H1 (cell line): ENCODE data around the gene ZNF814. TPM values are rescaled to one million over a fixed set of nuclear protein-coding genes. Genes with fewer than 3 reads are reported as not detected.

Experiments
- CTCF ChIA-PET: fragments of 300-600 bp; sonication (Branson Sonifier 250); formaldehyde crosslinking; loops from one replicate; lab custom pipeline; 2021; ENCODE audit not compliant: partially characterized antibody; lab: Charles Lee
- POLR2A ChIA-PET: fragments of 300-600 bp; sonication (Branson Sonifier 250); formaldehyde crosslinking; loops from one replicate; lab custom pipeline; 2021; ENCODE audit warnings: inconsistent platforms; ENCODE audit not compliant: partially characterized antibody; lab: Charles Lee
- DNase-seq, 2 experiments: peaks; one replicate each; pipeline versions ENCODE4 v3.0.0 to v3.0.0-alpha.2; 2010 to 2022; ENCODE audit warnings: low spot score in 2 of 2, low read depth in 1 of 2, mixed read lengths in 1 of 2
- FAIRE-seq: peaks from 2 replicates; lab custom pipeline; 2011; peaks lifted over from hg19 to GRCh38; lab: Jason Lieb, UNC
- H2AFZ ChIP-seq: 2 replicates; pipeline ENCODE4 v1.8.1; 2012; ENCODE audit warnings: low read length, inconsistent platforms
- H2AK5ac ChIP-seq: 2 replicates; pipeline ENCODE4 v1.6.1; 2013; ENCODE audit warnings: low read depth, low read length
- H2BK120ac ChIP-seq: replicated peaks from 2 replicates; pipeline ENCODE3; 2013; ENCODE audit warnings: low read depth, low read length, inconsistent platforms
- H2BK12ac ChIP-seq: 2 replicates; pipeline ENCODE4 v1.6.1; 2013; ENCODE audit warnings: low read depth, low read length
- H2BK15ac ChIP-seq: 2 replicates; pipeline ENCODE4 v1.6.1; 2013; ENCODE audit warnings: low read length
- H2BK20ac ChIP-seq: 2 replicates; pipeline ENCODE4 v1.6.1; 2013; ENCODE audit warnings: low read length
- H2BK5ac ChIP-seq: 2 replicates; pipeline ENCODE4 v1.6.1; 2013; ENCODE audit warnings: low read depth, low read length
- H3K14ac ChIP-seq: 2 replicates; pipeline ENCODE4 v1.6.1; 2013; ENCODE audit warnings: inconsistent platforms; ENCODE audit not compliant: insufficient read length
- H3K18ac ChIP-seq: 2 replicates; pipeline ENCODE4 v1.6.1; 2013; ENCODE audit warnings: low read length; ENCODE audit errors: extremely low read depth
- H3K23ac ChIP-seq: 2 replicates; pipeline ENCODE4 v1.6.1; 2013; ENCODE audit warnings: inconsistent platforms; ENCODE audit not compliant: insufficient read length
- H3K23me2 ChIP-seq: 2 replicates; pipeline ENCODE4 v1.6.1; 2013; ENCODE audit warnings: low read depth, low read length
- H3K27ac ChIP-seq: 2 replicates; pipeline ENCODE4 v1.6.1; 2011; ENCODE audit warnings: low read depth, low read length, inconsistent platforms
- H3K27me3 ChIP-seq, 4 experiments: replicated peaks in 1 of 4; 1 replicate in 1 of 4; 2 replicates in 3 of 4; pipeline versions ENCODE4 v1.6.1 to v1.8.1; 2011 to 2013; ENCODE audit warnings: low read length in 3 of 4, mild to moderate bottlenecking in 3 of 4, inconsistent platforms in 2 of 4, mixed read lengths in 2 of 4, moderate library complexity in 1 of 4; ENCODE audit not compliant: control insufficient read depth in 3 of 4, insufficient read depth in 3 of 4; ENCODE audit errors: extremely low read depth in 1 of 4
- H3K36me3 ChIP-seq, 4 experiments: 2 replicates each; pipeline versions ENCODE4 v1.6.1 to v1.8.1; 2011 to 2013; ENCODE audit warnings: mild to moderate bottlenecking in 4 of 4, low read length in 3 of 4, moderate library complexity in 2 of 4, control low read depth in 1 of 4, inconsistent platforms in 1 of 4; ENCODE audit not compliant: insufficient read depth in 4 of 4, control insufficient read depth in 2 of 4
- H3K4ac ChIP-seq: replicated peaks from 2 replicates; pipeline ENCODE3; 2013; ENCODE audit warnings: low read length, low read depth, mixed read lengths, inconsistent platforms; ENCODE audit not compliant: insufficient read length
- H3K4me1 ChIP-seq, 4 experiments: replicated peaks in 1 of 4; 1 replicate in 1 of 4; 2 replicates in 3 of 4; pipeline versions ENCODE4 v1.6.1 to v1.8.1; 2011 to 2013; ENCODE audit warnings: low read length in 3 of 4, inconsistent platforms in 2 of 4, mixed read lengths in 1 of 4; ENCODE audit not compliant: insufficient read depth in 4 of 4, control insufficient read depth in 3 of 4
- H3K4me2 ChIP-seq, 2 experiments: 2 replicates each; pipeline versions ENCODE4 v1.6.1 to v1.8.1; 2011 to 2013; ENCODE audit warnings: low read depth in 2 of 2, low read length in 2 of 2, control low read depth in 1 of 2, inconsistent platforms in 1 of 2, mild to moderate bottlenecking in 1 of 2; ENCODE audit not compliant: insufficient read depth in 1 of 2
- H3K4me3 ChIP-seq, 4 experiments: fragments of 200-600, 300-600 bp in 1 of 4; sonication (generic), shearing (Covaris generic), sonication (Bioruptor Twin) in 1 of 4; 2 replicates each; pipeline versions ENCODE4 v1.5.1 to v1.8.1; 2011 to 2016; ENCODE audit warnings: low read length in 4 of 4, low read depth in 3 of 4, control low read depth in 2 of 4, inconsistent platforms in 2 of 4, mild to moderate bottlenecking in 2 of 4, mixed read lengths in 1 of 4, moderate library complexity in 1 of 4; ENCODE audit not compliant: insufficient read depth in 2 of 4; ENCODE audit errors: extremely low read depth in 1 of 4
- H3K56ac ChIP-seq: replicated peaks from 2 replicates; pipeline ENCODE3; 2013; ENCODE audit warnings: low read depth, mild to moderate bottlenecking, mixed read lengths, low read length, inconsistent platforms; ENCODE audit not compliant: insufficient read length
- H3K79me1 ChIP-seq: 2 replicates; pipeline ENCODE4 v1.6.1; 2013; ENCODE audit warnings: low read depth, low read length, control low read depth
- H3K79me2 ChIP-seq, 2 experiments: 2 replicates each; pipeline versions ENCODE4 v1.6.1 to v1.8.1; 2012 to 2013; ENCODE audit warnings: low read length in 2 of 2, mild to moderate bottlenecking in 2 of 2, inconsistent platforms in 1 of 2; ENCODE audit not compliant: insufficient read depth in 2 of 2, control insufficient read depth in 1 of 2
- H3K9ac ChIP-seq, 4 experiments: replicated peaks in 1 of 4; 1 replicate in 1 of 4; 2 replicates in 3 of 4; pipeline versions ENCODE4 v1.6.1 to v1.8.1; 2011 to 2013; ENCODE audit warnings: low read depth in 3 of 4, low read length in 3 of 4, control low read depth in 2 of 4, mild to moderate bottlenecking in 2 of 4, moderate library complexity in 2 of 4, inconsistent platforms in 1 of 4; ENCODE audit errors: extremely low read depth in 1 of 4
- H3K9me3 ChIP-seq, 2 experiments: 2 replicates each; pipeline versions ENCODE4 v1.6.1 to v1.8.1; 2012 to 2013; ENCODE audit warnings: mild to moderate bottlenecking in 2 of 2, moderate library complexity in 2 of 2, control low read depth in 1 of 2, inconsistent platforms in 1 of 2, low read depth in 1 of 2, low read length in 1 of 2, mixed read lengths in 1 of 2; ENCODE audit not compliant: insufficient read depth in 2 of 2
- H4K20me1 ChIP-seq, 2 experiments: replicated peaks in 1 of 2; 2 replicates each; pipeline versions ENCODE3 to v1.8.1; 2011 to 2013; ENCODE audit warnings: inconsistent platforms in 2 of 2, low read length in 2 of 2, mild to moderate bottlenecking in 1 of 2; ENCODE audit not compliant: insufficient read depth in 2 of 2, control insufficient read depth in 1 of 2
- H4K5ac ChIP-seq: 2 replicates; pipeline ENCODE4 v1.6.1; 2013; ENCODE audit warnings: low read length, low read depth, mixed read lengths, inconsistent platforms; ENCODE audit not compliant: insufficient read length
- H4K8ac ChIP-seq: 2 replicates; pipeline ENCODE4 v1.8.0; 2013; ENCODE audit warnings: mild to moderate bottlenecking, moderate library complexity, low read length, inconsistent platforms; ENCODE audit not compliant: insufficient read depth; ENCODE audit errors: extremely low read depth
- H4K91ac ChIP-seq: replicated peaks from 2 replicates; pipeline ENCODE3; 2013; ENCODE audit warnings: low read length, mixed read lengths, inconsistent platforms; ENCODE audit not compliant: insufficient read length
- CREB1 ChIP-seq: IDR thresholded peaks from 2 replicates; pipeline ENCODE4 v1.6.1; 2012; ENCODE audit warnings: inconsistent platforms
- RXRA ChIP-seq: IDR thresholded peaks from 2 replicates; pipeline ENCODE4 v1.6.1; 2011; ENCODE audit warnings: low read depth, mild to moderate bottlenecking, low read length, moderate library complexity; ENCODE audit not compliant: insufficient read depth
- WGBS, 2 experiments: shearing (Covaris generic) in 1 of 2; methylation state at CpG; one replicate each; pipeline versions ENCODE4 v1.1.6 to v1.1.7; 2013 to 2015; ENCODE audit warnings: low lambda C conversion rate in 2 of 2, mixed read lengths in 2 of 2, inconsistent platforms in 1 of 2, low coverage in 1 of 2, missing lambda C conversion rate in 1 of 2; ENCODE audit not compliant: insufficient replicate concordance in 2 of 2, insufficient coverage in 1 of 2, insufficient read length in 1 of 2; ENCODE audit errors: extremely low coverage in 1 of 2, missing lambda C conversion rate in 1 of 2; 5-methylcytosine and 5-hydroxymethylcytosine counted together
- polyA plus RNA-seq, 7 experiments: library from polyadenylated mRNA; depleted of rRNA in 3 of 7; stranded (reverse) in 5 of 7; unstranded in 2 of 7; fragments of >200 nt in 5 of 7; fragments of 200-250 nt in 2 of 7; gene quantifications; 1 replicate in 5 of 7; 2 replicates in 1 of 7; 4 replicates in 1 of 7; pipeline versions ENCODE4 v1.2.1 to v1.2.3, GENCODE V29; 2011 to 2013; ENCODE audit warnings: missing spikeins in 2 of 7, mixed read lengths in 2 of 7
- total RNA-seq: library from RNA; stranded (reverse); fragmentation: NEBNext Ultra II Directional; extraction: Animal tissue kit (Norgen Biotek cat#: 25700); gene quantifications from 2 replicates; pipeline ENCODE4 v1.2.1, GENCODE V29; 2021

The ZNF814 gene
- total and polyA plus RNA-seq, 2 of the 8 experiments (the other 6 are each of a cell fraction or from before 2014, with no cell fraction given), result 90.9 to 99.6 TPM

GRCh38 chr19:57900311-57900710 lies 11.5 kb upstream of the ZNF814 start:
- Histone ChIP-seq H4K91ac (no peak overlapping the region), H3K79me2 (no peaks in the 10 kb centered on the region; a peak in 1 of 4 replicates), H3K27ac (no peak overlapping the region), H3K56ac (no peak overlapping the region), H3K27me3 (no peaks in the 10 kb centered on the region), H2BK12ac (no peak overlapping the region), H3K4ac (no peak overlapping the region), H3K4me2 (no peak overlapping the region), H3K23me2 (no peaks in the 10 kb centered on the region), H3K4me3 (no peak overlapping the region), H2BK15ac (no peak overlapping the region), H4K8ac (no peak overlapping the region), H4K5ac (no peak overlapping the region), H2AFZ (no peak overlapping the region), H2BK5ac (no peak overlapping the region), H4K20me1 (no peaks in the 10 kb centered on the region), H3K36me3 (no peaks in the 10 kb centered on the region), H3K23ac (no peak overlapping the region), H2BK120ac (no peak overlapping the region), H3K14ac (no peak overlapping the region), H3K9ac (no peak overlapping the region), H3K18ac (no peak overlapping the region), H2AK5ac (no peak overlapping the region), H3K9me3 (no peaks in the 10 kb centered on the region), H3K4me1 (no peaks in the 10 kb centered on the region), H3K79me1 (no peaks in the 10 kb centered on the region; the same call in 1 of the 2 replicates), H2BK20ac (no peak overlapping the region)
- ChIA-PET CTCF (interaction anchor here (1.2 kb wide), 1 partner anchor 11 kb away, joined by 9 read pairs; the partner anchor contains the start of gene ZNF814), POLR2A (interaction anchor here (0.9 to 1.7 kb wide), 3 partner anchors 12 to 51 kb away, joined by 3 to 7 read pairs (median 4); partner anchors contain the start of genes ZNF417, ZNF587 and ZNF814)
- FAIRE-seq, result no peak
- TF ChIP-seq CREB1 (no peak), RXRA (no peak)
- 96% methylated on average over 5 of the region's 5 CpGs; no CpG with 5 or more reads in 1 of the 2 experiments for WGBS, 2 experiments
- no peak for DNase-seq
